ENCODE data around the gene MICAL3. TPM values are rescaled to one million over a fixed set of nuclear protein-coding genes. Genes with fewer than 3 reads are reported as not detected.

The MICAL3 gene
- total RNA-seq, 1 donor from 2014 or later = 33.6 TPM

DNA sequence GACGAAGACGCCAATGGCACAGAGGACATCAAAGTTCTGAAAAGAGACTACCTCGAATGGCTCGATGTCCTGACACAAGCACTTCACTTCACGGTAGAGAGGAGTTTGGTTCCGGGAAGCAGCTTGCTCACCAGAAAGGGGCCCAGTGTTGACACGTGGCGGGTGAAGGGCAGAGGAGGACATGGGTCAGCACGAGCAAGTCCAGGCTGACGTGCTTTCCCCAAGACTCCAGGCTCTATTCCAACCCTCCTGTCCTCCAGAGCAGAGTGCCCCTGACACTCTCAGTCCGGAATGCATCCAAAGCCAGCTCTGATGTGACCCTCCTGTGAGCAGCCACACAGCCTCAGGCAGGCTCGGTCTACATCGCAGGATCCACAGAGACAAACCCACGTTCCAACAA is 172.6 kb downstream of the MICAL3 start:
- Histone ChIP-seq H3F3A (ENCODE audit: low read depth) (no peaks in the 10 kb centered on the region), H3K9ac (no peak overlapping the region), H3K4me3 (no peak overlapping the region), H3K9me3 (ENCODE audit: low read depth) (no peaks in the 10 kb centered on the region), H3K4me2 (no peak overlapping the region), H4K20me1 (ENCODE audit: low read depth) (peaks cover 11% of the 10 kb centered on the region), H3K36me3 (no peaks in the 10 kb centered on the region), H3K27ac (no peak overlapping the region), H3K27me3 (no peaks in the 10 kb centered on the region), H3K79me2 (ENCODE audit: low read depth) (no peaks in the 10 kb centered on the region), H2AFZ (replicated peaks) (no peak overlapping the region), H3K4me1 (peaks cover 13% of the 10 kb centered on the region)
- TF ChIP-seq, protein P1, sequence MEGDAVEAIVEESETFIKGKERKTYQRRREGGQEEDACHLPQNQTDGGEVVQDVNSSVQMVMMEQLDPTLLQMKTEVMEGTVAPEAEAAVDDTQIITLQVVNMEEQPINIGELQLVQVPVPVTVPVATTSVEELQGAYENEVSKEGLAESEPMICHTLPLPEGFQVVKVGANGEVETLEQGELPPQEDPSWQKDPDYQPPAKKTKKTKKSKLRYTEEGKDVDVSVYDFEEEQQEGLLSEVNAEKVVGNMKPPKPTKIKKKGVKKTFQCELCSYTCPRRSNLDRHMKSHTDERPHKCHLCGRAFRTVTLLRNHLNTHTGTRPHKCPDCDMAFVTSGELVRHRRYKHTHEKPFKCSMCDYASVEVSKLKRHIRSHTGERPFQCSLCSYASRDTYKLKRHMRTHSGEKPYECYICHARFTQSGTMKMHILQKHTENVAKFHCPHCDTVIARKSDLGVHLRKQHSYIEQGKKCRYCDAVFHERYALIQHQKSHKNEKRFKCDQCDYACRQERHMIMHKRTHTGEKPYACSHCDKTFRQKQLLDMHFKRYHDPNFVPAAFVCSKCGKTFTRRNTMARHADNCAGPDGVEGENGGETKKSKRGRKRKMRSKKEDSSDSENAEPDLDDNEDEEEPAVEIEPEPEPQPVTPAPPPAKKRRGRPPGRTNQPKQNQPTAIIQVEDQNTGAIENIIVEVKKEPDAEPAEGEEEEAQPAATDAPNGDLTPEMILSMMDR (IDR thresholded peaks at IDR 0.05) = no peak
- TF ChIP-seq EZH2phosphoT487 (IDR thresholded peaks at IDR 0.05) (no peak), EZH2 (IDR thresholded peaks at IDR 0.05) (no peak)
- no peak overlapping the region for H3K4me3 Mint-ChIP-seq
- H3K36me3 Mint-ChIP-seq = peaks cover 4% of the 10 kb centered on the region
- peaks cover 2% of the 10 kb centered on the region for H3K27me3 Mint-ChIP-seq (ENCODE audit: insufficient read depth, low read depth)
- H3K4me1 Mint-ChIP-seq = peaks cover 14% of the 10 kb centered on the region
- no peak overlapping the region for H3K27ac Mint-ChIP-seq
- no peak for DNase-seq (ENCODE audit: low spot score)
- H3K9me3 Mint-ChIP-seq = no peaks in the 10 kb centered on the region

- H3K4me1 Mint-ChIP-seq = peaks cover 8% of the 10 kb centered on the region
- no peak for DNase-seq (ENCODE audit: low spot score)
- no peak overlapping the region for H3K4me2 ChIP-seq
- TF ChIP-seq, protein P1 (IDR thresholded peaks at IDR 0.05) = no peak
- TF ChIP-seq EZH2 (IDR thresholded peaks at IDR 0.05) (no peak), EZH2phosphoT487 (IDR thresholded peaks at IDR 0.05) (no peak)
- peaks cover 5% of the 10 kb centered on the region for H3K27me3 Mint-ChIP-seq (ENCODE audit: insufficient read depth, low read depth)
- no peak overlapping the region for H3K27ac Mint-ChIP-seq
- H3K9ac ChIP-seq = no peak overlapping the region
- H3K79me2 ChIP-seq (ENCODE audit: low read depth) = no peaks in the 10 kb centered on the region
- no peak overlapping the region for H3K4me3 Mint-ChIP-seq
- no peak overlapping the region for H2AFZ ChIP-seq (replicated peaks)
- H4K20me1 ChIP-seq (ENCODE audit: low read depth) = peaks cover 11% of the 10 kb centered on the region
- H3K4me3 ChIP-seq = no peak overlapping the region
- no peaks in the 10 kb centered on the region for H3F3A ChIP-seq (ENCODE audit: low read depth)
- no peaks in the 10 kb centered on the region for H3K9me3 Mint-ChIP-seq
- H3K9me3 ChIP-seq (ENCODE audit: low read depth) = no peaks in the 10 kb centered on the region
- no peaks in the 10 kb centered on the region for H3K27me3 ChIP-seq
- H3K27ac ChIP-seq = peak overlapping the region; percentile 46
- peaks cover 13% of the 10 kb centered on the region for H3K4me1 ChIP-seq
- no peaks in the 10 kb centered on the region for H3K36me3 ChIP-seq
- peaks cover 2% of the 10 kb centered on the region for H3K36me3 Mint-ChIP-seq
Observed at GRCh38 chr22:17847360-17848078, 176.8 kb downstream of the MICAL3 start.

DNA sequence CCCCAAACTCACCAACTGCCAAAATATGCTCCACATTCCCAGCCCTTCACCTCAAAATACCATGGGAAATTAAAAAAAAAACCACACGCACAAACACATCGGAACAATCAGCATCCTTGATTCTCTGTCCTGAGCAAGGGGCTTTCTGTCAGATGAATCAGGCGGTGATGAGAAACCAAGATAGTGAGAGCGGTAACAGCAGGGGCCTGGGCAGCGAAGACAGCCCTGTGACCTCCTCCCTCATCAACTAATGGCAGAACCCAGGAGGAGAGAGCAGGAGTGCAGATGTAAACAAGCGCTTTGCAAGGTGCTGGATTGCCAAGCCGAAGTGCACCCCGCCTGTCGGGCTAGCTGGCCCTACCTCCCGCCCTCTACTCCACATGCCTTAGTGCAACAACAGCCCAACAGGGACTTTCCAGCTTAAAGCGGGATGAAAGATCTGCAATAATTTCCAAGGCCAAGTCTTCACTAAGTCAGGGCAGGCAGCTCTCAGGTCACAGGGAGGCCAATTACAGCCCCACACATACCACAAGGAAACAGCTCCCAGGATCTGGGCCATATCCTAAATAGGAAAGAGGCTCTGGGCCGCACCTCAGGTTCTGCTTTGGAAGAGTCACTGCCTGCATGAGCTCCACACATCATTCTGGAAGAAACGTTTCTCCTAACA is 177.9 kb downstream of the MICAL3 start:
- Histone ChIP-seq H3K36me3 (no peaks in the 10 kb centered on the region), H3K79me2 (ENCODE audit: low read depth) (no peaks in the 10 kb centered on the region), H3K4me3 (no peak overlapping the region), H3K9ac (no peak overlapping the region), H3F3A (ENCODE audit: low read depth) (no peaks in the 10 kb centered on the region), H3K27me3 (no peaks in the 10 kb centered on the region), H3K9me3 (ENCODE audit: low read depth) (no peaks in the 10 kb centered on the region), H4K20me1 (ENCODE audit: low read depth) (peaks cover 7% of the 10 kb centered on the region), H3K4me1 (peaks cover 6% of the 10 kb centered on the region), H3K27ac (no peak overlapping the region), H2AFZ (replicated peaks) (no peak overlapping the region), H3K4me2 (no peak overlapping the region)
- H3K36me3 Mint-ChIP-seq = peaks cover under 1% of the 10 kb centered on the region
- no peak overlapping the region for H3K27ac Mint-ChIP-seq
- H3K27me3 Mint-ChIP-seq (ENCODE audit: insufficient read depth, low read depth) = peaks cover 5% of the 10 kb centered on the region
- no peaks in the 10 kb centered on the region for H3K9me3 Mint-ChIP-seq
- peaks cover 3% of the 10 kb centered on the region for H3K4me1 Mint-ChIP-seq
- TF ChIP-seq, protein P1 (IDR thresholded peaks at IDR 0.05) = no peak
- no peak for TF ChIP-seq EZH2 (IDR thresholded peaks at IDR 0.05)
- no peak for DNase-seq (ENCODE audit: low spot score)
- no peak overlapping the region for H3K4me3 Mint-ChIP-seq

Data from neural progenitor cell (in vitro differentiated cells).